GM13976 (cell line): Measurements from ENCODE around the gene HES4.
"Not testable (repeated sequence)": the region's sequence is repeated elsewhere in the genome, so short reads cannot be mapped to it uniquely, and the experiment has no call there.

Experiments
- DNase-seq: peaks from one replicate; pipeline ENCODE4 v3.0.0; 2012; ENCODE audit warnings: low spot score
- in situ Hi-C: fragments of 300-500 bp; cut with MboI; formaldehyde crosslinking; loops from one replicate; pipeline ENCODE4 v1.12.0; 2022; ENCODE audit warnings: low sequenced_read_pairs, mixed read lengths, inconsistent platforms; ENCODE audit not compliant: unreplicated experiment
- TF ChIP-seq, protein P1 (sequence below): IDR thresholded peaks from 2 replicates; pipeline ENCODE4 v1.5.1; 2012; ENCODE audit warnings: borderline replicate concordance, mild to moderate bottlenecking; ENCODE audit not compliant: insufficient read depth; ENCODE audit errors: extremely low read depth, missing control alignments, control extremely low read depth

HES4 gene

DNA sequence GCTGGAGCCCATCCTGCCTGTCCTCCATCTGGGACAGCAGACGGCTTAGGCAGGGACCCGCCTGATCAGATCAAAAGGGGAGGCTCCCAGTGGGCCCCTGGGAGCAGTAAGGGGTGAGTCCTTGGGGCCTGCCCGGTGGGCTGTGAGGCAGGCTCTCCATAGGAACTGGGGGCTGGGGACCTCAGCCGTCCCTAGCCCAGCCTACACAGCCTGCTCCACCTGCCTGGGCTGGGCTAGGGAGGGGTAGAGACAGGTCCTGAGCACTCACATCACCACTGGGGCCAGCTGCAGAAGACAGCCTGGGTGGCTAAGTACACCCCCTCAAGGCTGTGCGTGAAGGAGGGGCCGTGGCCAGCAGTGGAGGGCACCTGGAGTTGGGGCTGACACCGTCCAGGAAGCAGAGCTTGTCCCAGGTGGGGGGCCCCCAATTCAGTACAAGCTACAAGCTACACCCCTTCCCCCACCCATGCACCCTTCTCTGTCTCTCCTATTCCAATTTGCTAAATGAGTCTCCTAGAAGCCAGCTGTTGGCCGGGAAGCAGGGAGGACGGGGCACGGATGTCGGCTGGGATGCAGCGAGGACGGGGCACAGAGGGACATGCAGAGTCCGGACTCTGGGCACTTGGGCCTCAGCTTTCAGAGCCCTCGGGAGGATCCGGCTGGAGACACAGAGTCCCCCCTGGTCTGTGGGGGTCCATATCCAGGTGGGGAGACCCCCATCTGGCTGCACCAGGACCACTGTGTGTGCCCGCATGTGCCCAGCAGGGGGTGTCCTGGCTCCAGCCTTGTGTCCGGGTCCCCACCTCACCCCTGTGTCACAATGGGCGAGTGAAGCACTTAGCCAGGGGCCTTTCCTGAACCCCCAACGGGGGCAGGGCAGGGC is 15.1 kb upstream of the HES4 start:
- TF ChIP-seq, protein P1, sequence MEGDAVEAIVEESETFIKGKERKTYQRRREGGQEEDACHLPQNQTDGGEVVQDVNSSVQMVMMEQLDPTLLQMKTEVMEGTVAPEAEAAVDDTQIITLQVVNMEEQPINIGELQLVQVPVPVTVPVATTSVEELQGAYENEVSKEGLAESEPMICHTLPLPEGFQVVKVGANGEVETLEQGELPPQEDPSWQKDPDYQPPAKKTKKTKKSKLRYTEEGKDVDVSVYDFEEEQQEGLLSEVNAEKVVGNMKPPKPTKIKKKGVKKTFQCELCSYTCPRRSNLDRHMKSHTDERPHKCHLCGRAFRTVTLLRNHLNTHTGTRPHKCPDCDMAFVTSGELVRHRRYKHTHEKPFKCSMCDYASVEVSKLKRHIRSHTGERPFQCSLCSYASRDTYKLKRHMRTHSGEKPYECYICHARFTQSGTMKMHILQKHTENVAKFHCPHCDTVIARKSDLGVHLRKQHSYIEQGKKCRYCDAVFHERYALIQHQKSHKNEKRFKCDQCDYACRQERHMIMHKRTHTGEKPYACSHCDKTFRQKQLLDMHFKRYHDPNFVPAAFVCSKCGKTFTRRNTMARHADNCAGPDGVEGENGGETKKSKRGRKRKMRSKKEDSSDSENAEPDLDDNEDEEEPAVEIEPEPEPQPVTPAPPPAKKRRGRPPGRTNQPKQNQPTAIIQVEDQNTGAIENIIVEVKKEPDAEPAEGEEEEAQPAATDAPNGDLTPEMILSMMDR = peak; percentile 31
- no peak for DNase-seq
- in situ Hi-C loops = no loop called here

- no peak for DNase-seq
- TF ChIP-seq, protein P1 = no peak
- in situ Hi-C loops = no loop called here
These were observed 14.2 kb upstream of the HES4 start for GRCh38 chr1:1013922-1014648.

GRCh38 chr1:1013105-1013921 is 13.4 kb upstream of the HES4 start, which contains the start of gene ISG15:
TSS of gene ISG15 (plus strand) at chr1:1013497. CDS start at chr1:1013574, 77 bp downstream.
- in situ Hi-C loops = no loop called here

DNA sequence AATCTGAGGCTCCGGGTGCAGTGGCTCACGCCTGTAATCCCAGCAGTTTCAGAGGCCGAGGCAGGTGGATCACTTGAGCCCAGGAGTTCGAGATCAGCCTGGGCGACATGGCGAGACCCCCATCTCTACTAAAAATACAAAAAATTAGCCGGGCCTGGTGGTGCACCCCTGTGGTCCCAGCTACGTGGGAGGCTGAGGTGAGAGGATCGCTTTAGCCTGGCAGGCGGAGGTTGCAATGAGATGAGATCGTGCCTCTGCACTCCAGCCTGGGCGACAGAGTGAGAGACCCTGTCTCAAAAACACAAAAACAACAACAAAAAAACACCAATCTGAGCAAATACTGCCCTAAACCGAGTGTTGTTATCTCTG is 12.8 kb upstream of the HES4 start:
- in situ Hi-C loops, DNase-seq: not testable (repeated sequence)

More at GRCh38 chr1:1013105-1013921, 13.4 kb upstream of the HES4 start, which contains the start of gene ISG15:
- peak; percentile 85 for DNase-seq
- TF ChIP-seq, protein P1 = no peak

DNA sequence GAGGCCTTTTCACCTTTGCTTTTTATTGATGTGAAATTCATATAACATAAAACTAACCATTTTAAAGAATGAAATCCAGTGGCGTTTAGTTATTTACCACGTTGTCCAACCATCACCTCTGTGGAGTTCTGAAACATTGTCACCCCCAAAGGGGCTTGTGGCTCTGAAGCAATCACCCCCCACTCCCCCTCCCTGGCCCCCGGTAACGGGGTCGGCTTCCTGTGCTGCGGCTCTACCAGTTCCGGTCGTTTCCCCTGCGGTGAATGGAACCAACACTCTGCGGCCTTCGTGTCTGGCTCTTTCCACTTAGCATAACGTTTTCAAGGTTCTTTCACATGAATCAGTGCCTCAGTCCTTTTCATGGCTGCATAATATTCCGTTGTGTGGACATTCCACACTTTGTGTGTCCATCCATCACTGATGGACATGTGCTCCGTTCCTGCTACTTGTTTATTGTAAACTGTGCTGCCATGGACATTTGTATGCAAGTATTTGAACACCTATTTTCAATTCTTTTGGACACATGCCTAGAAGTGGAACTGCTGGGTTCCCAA is 11.6 kb upstream of the HES4 start:
- TF ChIP-seq, protein P1 = no peak
- no peak for DNase-seq
- in situ Hi-C loops = no loop called here

- DNase-seq, in situ Hi-C loops: not testable (repeated sequence)
These were observed 10.2 kb upstream of the HES4 start for GRCh38 chr1:1010131-1010530.
